ENCODE results near the gene PLAGL2.

GRCh38 chr20:32160341-32160740 lies 47.2 kb downstream of the PLAGL2 start:
- TF ChIP-seq ATF1 (CRISPR knock-in tag; IDR thresholded peaks at IDR 0.05) (no peak), MAX (CRISPR knock-in tag; IDR thresholded peaks at IDR 0.05) (no peak), CTCF (IDR thresholded peaks at IDR 0.05) (no peak), CREB1 (CRISPR knock-in tag; IDR thresholded peaks at IDR 0.05) (no peak), TP53 (CRISPR knock-in tag; IDR thresholded peaks at IDR 0.05) (no peak)
